GM12872 (cell line): Measurements from ENCODE around the gene TRIM63.

Source experiments
- TF ChIP-seq, protein P1 (sequence below): IDR thresholded peaks from 3 replicates; pipeline ENCODE4 v1.5.1; 2011; ENCODE audit warnings: low read depth, mild to moderate bottlenecking, low read length, moderate library complexity; ENCODE audit not compliant: insufficient read depth

Gene TRIM63

DNA sequence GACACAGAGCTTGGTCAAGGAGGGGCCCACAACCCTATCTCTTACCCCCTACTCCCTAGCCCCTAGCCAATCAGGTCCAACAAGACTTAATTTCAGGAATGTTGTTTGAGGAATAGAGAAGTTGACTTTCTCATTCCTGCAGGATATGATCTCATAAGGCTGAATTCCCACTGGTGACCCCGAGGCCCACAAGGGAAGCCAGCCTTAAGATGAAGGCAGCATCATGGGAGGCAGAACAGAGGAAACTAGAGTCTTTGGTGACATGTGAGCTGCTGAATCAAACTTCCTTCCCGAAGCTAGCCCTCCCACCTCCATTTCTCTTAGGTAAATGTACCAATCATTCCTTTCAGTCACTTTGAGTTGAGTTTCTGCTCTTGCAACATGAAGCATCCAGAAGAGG, 35.1 kb upstream of the TRIM63 start:
- TF ChIP-seq, protein P1, sequence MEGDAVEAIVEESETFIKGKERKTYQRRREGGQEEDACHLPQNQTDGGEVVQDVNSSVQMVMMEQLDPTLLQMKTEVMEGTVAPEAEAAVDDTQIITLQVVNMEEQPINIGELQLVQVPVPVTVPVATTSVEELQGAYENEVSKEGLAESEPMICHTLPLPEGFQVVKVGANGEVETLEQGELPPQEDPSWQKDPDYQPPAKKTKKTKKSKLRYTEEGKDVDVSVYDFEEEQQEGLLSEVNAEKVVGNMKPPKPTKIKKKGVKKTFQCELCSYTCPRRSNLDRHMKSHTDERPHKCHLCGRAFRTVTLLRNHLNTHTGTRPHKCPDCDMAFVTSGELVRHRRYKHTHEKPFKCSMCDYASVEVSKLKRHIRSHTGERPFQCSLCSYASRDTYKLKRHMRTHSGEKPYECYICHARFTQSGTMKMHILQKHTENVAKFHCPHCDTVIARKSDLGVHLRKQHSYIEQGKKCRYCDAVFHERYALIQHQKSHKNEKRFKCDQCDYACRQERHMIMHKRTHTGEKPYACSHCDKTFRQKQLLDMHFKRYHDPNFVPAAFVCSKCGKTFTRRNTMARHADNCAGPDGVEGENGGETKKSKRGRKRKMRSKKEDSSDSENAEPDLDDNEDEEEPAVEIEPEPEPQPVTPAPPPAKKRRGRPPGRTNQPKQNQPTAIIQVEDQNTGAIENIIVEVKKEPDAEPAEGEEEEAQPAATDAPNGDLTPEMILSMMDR, result no peak

DNA sequence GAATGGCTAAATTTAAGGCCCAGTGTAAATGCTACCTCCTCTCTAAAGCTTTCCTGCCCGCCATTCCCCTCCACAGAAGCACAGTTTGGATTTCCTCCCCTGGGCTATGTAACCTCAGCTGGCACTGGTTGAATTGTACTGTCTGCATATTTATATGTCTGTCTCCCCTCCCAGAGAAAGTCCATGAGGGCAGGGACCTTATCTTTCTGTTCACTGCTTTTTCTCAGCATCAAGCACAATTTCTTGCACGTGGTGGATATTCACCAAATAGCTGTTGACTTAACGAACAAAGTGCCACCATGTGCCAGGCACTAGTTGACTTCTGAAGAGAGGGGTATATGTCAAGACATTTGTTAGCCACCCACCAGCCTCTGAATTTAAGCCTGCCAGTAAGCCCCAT, 34.7 kb upstream of the TRIM63 start:
- TF ChIP-seq, protein P1, result no peak

DNA sequence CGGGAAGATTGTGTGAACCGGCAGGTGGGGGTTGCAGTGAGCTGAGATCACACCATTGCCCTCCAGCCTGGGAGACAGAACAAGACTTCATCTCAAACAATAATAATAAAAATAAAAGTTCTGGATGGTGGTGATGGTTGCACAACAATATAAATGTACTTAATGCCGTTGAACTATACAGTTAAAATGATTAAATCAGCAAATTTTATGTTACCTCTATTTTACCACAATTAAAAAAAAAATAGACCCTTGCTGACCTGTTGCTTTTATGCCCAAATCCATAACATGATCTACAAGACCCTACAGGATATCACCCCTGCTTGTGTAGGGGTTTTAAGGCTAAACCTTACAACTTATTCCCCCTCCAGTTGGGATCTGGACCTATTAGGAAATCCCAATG, 32.4 kb upstream of the TRIM63 start:
- TF ChIP-seq, protein P1, result no peak

DNA sequence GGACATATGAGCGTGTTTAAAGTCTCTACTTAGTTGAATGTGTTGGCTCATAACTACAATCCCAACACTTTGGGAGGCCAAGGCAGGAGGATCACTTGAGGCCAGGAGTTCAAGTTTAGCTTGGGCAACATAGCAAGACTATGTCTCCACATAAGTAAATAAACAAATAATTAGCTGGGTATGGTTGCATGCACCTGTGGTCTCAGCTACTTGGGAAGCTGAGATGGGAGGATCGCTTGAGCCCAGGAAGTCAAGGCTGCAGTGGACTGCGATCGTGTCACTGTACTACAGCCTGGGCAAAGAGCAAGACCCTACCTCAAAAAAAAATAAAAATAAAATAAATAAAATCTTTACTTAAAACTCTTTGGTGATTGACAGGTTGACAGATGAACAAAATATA, 31.2 kb upstream of the TRIM63 start:
- TF ChIP-seq, protein P1, result no peak

DNA sequence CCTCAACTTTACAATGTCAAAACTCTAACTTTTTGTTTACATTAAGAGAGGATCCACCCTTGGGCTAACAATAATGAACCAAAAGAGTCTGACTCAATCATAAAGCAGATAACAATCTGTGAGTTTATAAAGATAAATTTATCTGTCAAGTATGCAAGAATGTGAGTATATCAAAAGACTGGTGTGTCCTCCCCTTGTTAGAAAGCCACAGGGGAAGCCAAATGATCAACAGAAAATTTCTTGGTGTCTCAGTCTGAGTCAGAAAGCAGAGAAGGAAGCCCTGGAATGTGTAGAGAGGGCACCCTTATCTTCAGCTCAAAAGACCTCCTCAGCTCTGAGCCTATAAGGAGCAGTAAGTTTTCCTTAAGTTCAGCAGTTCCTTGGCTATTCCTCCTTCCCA, 30.3 kb upstream of the TRIM63 start:
- TF ChIP-seq, protein P1, result no peak

DNA sequence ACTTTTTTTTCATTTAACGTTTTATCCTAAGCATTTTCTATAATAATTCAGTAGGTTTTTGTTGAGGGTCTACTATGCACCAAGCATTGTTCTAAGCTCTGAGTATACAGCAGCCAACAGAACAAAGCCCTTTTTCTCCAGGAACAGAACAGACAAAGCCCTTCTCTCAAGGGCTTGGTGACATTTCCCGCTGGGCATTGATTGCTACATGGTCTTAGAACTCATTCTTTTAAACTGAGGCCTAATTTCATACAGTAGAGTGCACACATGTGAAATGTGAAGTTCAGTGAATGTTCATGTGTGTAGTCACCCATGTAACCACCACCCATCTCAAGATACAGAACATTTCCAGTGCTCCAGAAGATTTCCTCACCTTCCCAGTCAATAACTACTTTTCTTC, 29.0 kb upstream of the TRIM63 start:
- TF ChIP-seq, protein P1, result no peak

DNA sequence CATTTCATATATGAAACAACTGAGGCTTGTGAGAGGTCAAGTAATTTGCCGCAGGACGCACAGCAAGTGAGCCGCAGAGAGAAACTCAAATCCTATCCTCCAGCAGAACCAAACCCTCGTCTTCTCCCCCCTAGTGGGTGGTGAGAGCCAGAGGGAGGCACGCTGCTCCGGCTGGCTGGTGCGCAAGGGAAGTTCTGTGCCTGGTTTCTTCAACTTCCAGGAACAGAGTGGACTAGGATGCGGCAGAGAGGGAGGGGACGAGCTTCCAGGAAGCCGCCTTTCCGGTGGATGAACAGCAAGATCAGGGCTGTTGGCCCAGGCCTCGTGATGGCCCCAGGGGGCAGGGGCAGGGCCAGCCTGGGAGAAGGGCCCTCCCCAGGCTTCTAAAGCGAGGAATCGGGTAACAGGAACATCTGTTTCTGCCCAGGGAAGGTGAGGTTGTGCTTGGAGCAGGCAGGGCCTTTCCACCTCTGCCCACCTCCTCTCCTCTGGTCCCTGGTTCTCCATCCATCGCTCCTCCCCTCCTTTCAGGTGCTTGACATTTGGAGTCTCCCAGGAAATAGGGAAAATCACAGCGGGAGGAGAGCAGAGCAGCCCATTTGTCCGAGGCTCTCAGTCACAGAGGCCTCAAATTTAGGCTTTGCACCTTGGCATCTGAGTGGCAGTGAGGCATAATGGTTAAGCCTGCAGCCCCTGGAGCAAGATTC, 27.4 kb upstream of the TRIM63 start:
- TF ChIP-seq, protein P1, result no peak
